ENCODE data around the gene CDH22. TPM values are rescaled to one million over a fixed set of nuclear protein-coding genes. Genes with fewer than 3 reads are reported as not detected.
A peak's percentile ranks its signal among the peaks of the same experiment; 100 is the strongest.

The CDH22 gene
- total and polyA plus RNA-seq, 4 experiments from 2014 or later, result not detected

DNA sequence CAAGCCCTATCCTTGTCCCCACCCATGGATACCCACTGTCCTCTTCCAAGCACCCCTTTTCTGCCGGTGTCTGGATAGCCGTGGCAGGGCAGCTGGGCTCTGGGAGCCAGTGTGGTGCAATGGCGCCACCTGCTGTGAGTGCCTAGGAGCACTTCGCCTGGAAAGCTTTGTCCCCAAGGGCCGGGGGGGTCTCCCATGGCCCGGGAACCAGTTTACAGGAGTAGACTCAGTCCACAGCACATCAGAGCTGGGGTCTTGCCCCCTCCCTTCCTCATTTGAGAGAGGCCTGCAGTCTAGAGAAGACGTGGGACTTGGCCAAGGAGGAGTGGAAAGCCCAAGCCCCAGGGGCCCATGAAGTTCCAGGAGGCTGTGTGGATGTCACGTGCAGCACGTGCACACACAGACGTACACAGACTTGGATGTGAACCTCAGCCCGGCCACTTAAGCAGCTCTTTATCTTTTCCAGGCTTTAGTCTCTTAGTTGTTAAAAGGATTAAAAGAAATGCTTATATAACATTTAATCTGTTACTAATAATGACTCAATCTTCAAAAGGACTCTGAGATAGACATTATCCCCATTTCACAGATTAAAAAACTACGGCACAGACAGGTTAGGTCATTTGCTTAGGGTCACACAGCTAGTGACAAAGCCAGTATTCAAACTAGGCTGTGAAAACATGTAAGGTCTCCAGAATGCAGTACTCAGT is 40.9 kb upstream of the CDH22 start:
- Mint-ChIP-seq H3K4me1 (peaks cover 15 to 37% (median 21%) of the 10 kb centered on the region in 4 donors), H3K27ac (peak overlapping the region in 5 of 7 donors; percentile 9 to 82 (median 46)), H3K36me3 (peaks cover 6 to 47% of the 10 kb centered on the region in 2 donors), H3K9me3 (no peaks in the 10 kb centered on the region), H3K27me3 (no peaks in the 10 kb centered on the region), H3K4me3 (no peak overlapping the region)
- intact Hi-C loops (cut with micrococcal nuclease), result loop anchor here (2.0 to 5.0 kb wide), 2 partner anchors 42 to 326 kb away; partner anchors contain the start of gene CDH22
- no peaks in the 10 kb centered on the region for H3K9me3 ChIP-seq (ENCODE audit: control insufficient read depth in 1 of 2, low read length in 2 of 2)
- H3K27me3 ChIP-seq (ENCODE audit: insufficient read depth, low read length), result no peaks in the 10 kb centered on the region
- no peak overlapping the region for H3K4me3 ChIP-seq (ENCODE audit: low read length in 2 of 2)
- ChIA-PET CTCF (ENCODE audit: partially characterized antibody) (interaction anchor here (0.5 to 2.3 kb wide), 20 partner anchors 9 to 1962 kb away, joined by 3 to 8 read pairs (median 4); partner anchors contain the start of gene ELMO2), POLR2A (ENCODE audit: partially characterized antibody) (interaction anchor here (1.2 to 4.3 kb wide), 6 partner anchors 8 to 217 kb away, joined by 3 to 17 read pairs (median 4); partner anchors contain the start of gene ELMO2)
- peaks cover 33% of the 10 kb centered on the region for H3K36me3 ChIP-seq (ENCODE audit: insufficient read depth, low read length)
- DNase-seq, result peak in 4 of 5 donors; percentile 30 to 42 (median 36)
- peaks cover 5% of the 10 kb centered on the region for H3K4me1 ChIP-seq (ENCODE audit: insufficient read depth, low read length)
- no peak overlapping the region for H3K27ac ChIP-seq (ENCODE audit: low read depth, low read length)

- Histone ChIP-seq H3K4me3 (ENCODE audit: low read length in 2 of 2) (no peak overlapping the region), H3K4me1 (ENCODE audit: insufficient read depth, low read length) (peaks cover 12% of the 10 kb centered on the region), H3K27me3 (ENCODE audit: insufficient read depth, low read length) (no peaks in the 10 kb centered on the region), H3K27ac (ENCODE audit: low read depth, low read length) (no peak overlapping the region), H3K36me3 (ENCODE audit: insufficient read depth, low read length) (peaks cover 30% of the 10 kb centered on the region), H3K9me3 (ENCODE audit: control insufficient read depth in 1 of 2, low read length in 2 of 2) (no peaks in the 10 kb centered on the region)
- no peak overlapping the region for H3K4me3 Mint-ChIP-seq
- ChIA-PET CTCF (ENCODE audit: partially characterized antibody) (interaction anchor here (0.9 to 2.3 kb wide), 16 partner anchors 9 to 217 kb away, joined by 3 to 8 read pairs (median 4); partner anchors contain the start of gene ELMO2), POLR2A (ENCODE audit: partially characterized antibody) (interaction anchor here (1.1 to 4.3 kb wide), 6 partner anchors 10 to 59 kb away, joined by 3 to 17 read pairs (median 4); partner anchors contain the start of gene ELMO2)
- no peaks in the 10 kb centered on the region for H3K27me3 Mint-ChIP-seq
- peak overlapping the region in 2 of 7 donors; percentile 29 to 69 for H3K27ac Mint-ChIP-seq
- no peaks in the 10 kb centered on the region for H3K9me3 Mint-ChIP-seq
- H3K4me1 Mint-ChIP-seq, result peaks cover 18 to 37% (median 26%) of the 10 kb centered on the region in 4 donors
- intact Hi-C loops (cut with micrococcal nuclease), result loop anchor here (2.0 to 5.0 kb wide), 2 partner anchors 41 to 325 kb away; partner anchors contain the start of gene CDH22
- H3K36me3 Mint-ChIP-seq, result peaks cover 6 to 40% of the 10 kb centered on the region in 2 donors
- no peak for DNase-seq
Observed at GRCh38 chr20:46347841-46348803, 39.8 kb upstream of the CDH22 start.

- Histone ChIP-seq H3K4me3 (ENCODE audit: low read length in 2 of 2) (no peak overlapping the region), H3K36me3 (ENCODE audit: insufficient read depth, low read length) (peaks cover 25% of the 10 kb centered on the region), H3K4me1 (ENCODE audit: insufficient read depth, low read length) (peaks cover 24% of the 10 kb centered on the region), H3K27me3 (ENCODE audit: insufficient read depth, low read length) (no peaks in the 10 kb centered on the region), H3K27ac (ENCODE audit: low read depth, low read length) (no peak overlapping the region), H3K9me3 (ENCODE audit: control insufficient read depth in 1 of 2, low read length in 2 of 2) (no peaks in the 10 kb centered on the region)
- DNase-seq, result no peak
- intact Hi-C loops (cut with micrococcal nuclease), result loop anchor here (5.0 kb wide), 1 partner anchor 39 kb away; the partner anchor contains the start of gene CDH22
- Mint-ChIP-seq H3K27ac (peak overlapping the region in 1 of 7 donors; percentile 93), H3K4me3 (no peak overlapping the region), H3K4me1 (peaks cover 24 to 50% (median 32%) of the 10 kb centered on the region in 4 donors), H3K9me3 (no peaks in the 10 kb centered on the region), H3K27me3 (peaks cover 2% of the 10 kb centered on the region in 2 donors), H3K36me3 (peaks cover 6 to 28% of the 10 kb centered on the region in 2 donors)
- CTCF ChIA-PET (ENCODE audit: partially characterized antibody), result interaction anchor here (1.2 to 1.5 kb wide), 2 partner anchors 185 to 322 kb away, joined by 3 read pairs; no protein-coding TSS in a partner anchor
- POLR2A ChIA-PET (ENCODE audit: partially characterized antibody), result interaction anchor here (0.8 to 4.3 kb wide), 5 partner anchors 8 to 61 kb away, joined by 3 to 17 read pairs (median 3); partner anchors contain the start of gene ELMO2
Observed at GRCh38 chr20:46346770-46347169, 38.5 kb upstream of the CDH22 start.

GRCh38 chr20:46344488-46345162 is 36.3 kb upstream of the CDH22 start:
- Mint-ChIP-seq H3K27me3 (peaks cover 6% of the 10 kb centered on the region in 2 donors), H3K36me3 (peaks cover 3 to 15% of the 10 kb centered on the region in 2 donors), H3K27ac (peak overlapping the region in 6 of 7 donors; percentile 14 to 65 (median 48)), H3K4me3 (peak overlapping the region in 3 of 8 donors; percentile 18 to 33 (median 28)), H3K9me3 (no peaks in the 10 kb centered on the region), H3K4me1 (peaks cover 24 to 51% (median 28%) of the 10 kb centered on the region in 4 donors)
- no peak for DNase-seq
- H3K4me1 ChIP-seq (ENCODE audit: insufficient read depth, low read length), result peaks cover 24% of the 10 kb centered on the region
- peaks cover 7% of the 10 kb centered on the region for H3K27me3 ChIP-seq (ENCODE audit: insufficient read depth, low read length)
- ChIA-PET CTCF (ENCODE audit: partially characterized antibody) (interaction anchor here (1.2 kb wide), 1 partner anchor 30 kb away, joined by 3 read pairs; no protein-coding TSS in a partner anchor), POLR2A (ENCODE audit: partially characterized antibody) (interaction anchor here (0.5 kb wide), 1 partner anchor 56 kb away, joined by 3 read pairs; no protein-coding TSS in a partner anchor)
- intact Hi-C loops (cut with micrococcal nuclease), result loop anchor here (5.0 kb wide), 1 partner anchor 37 kb away; the partner anchor contains the start of gene CDH22
- H3K9me3 ChIP-seq (ENCODE audit: control insufficient read depth in 1 of 2, low read length in 2 of 2), result no peaks in the 10 kb centered on the region
- no peak overlapping the region for H3K4me3 ChIP-seq (ENCODE audit: low read length in 2 of 2)
- no peak overlapping the region for H3K27ac ChIP-seq (ENCODE audit: low read depth, low read length)
- H3K36me3 ChIP-seq (ENCODE audit: insufficient read depth, low read length), result peaks cover 4% of the 10 kb centered on the region

- Histone ChIP-seq H3K27ac (ENCODE audit: low read depth, low read length) (no peak overlapping the region), H3K36me3 (ENCODE audit: insufficient read depth, low read length) (no peaks in the 10 kb centered on the region), H3K27me3 (ENCODE audit: insufficient read depth, low read length) (peaks cover 8% of the 10 kb centered on the region), H3K4me1 (ENCODE audit: insufficient read depth, low read length) (peaks cover 24% of the 10 kb centered on the region), H3K4me3 (ENCODE audit: low read length in 2 of 2) (no peak overlapping the region), H3K9me3 (ENCODE audit: control insufficient read depth in 1 of 2, low read length in 2 of 2) (no peaks in the 10 kb centered on the region)
- Mint-ChIP-seq H3K27me3 (peaks cover 9 to 12% of the 10 kb centered on the region in 2 donors), H3K4me3 (peak overlapping the region in 4 of 8 donors; percentile 3 to 85 (median 44)), H3K36me3 (peaks cover 3 to 11% of the 10 kb centered on the region in 2 donors), H3K9me3 (no peaks in the 10 kb centered on the region), H3K4me1 (peaks cover 21 to 44% (median 25%) of the 10 kb centered on the region in 4 donors), H3K27ac (no peak overlapping the region)
- intact Hi-C loops (cut with micrococcal nuclease), result no loop called here
- DNase-seq, result no peak
- ChIA-PET CTCF (ENCODE audit: partially characterized antibody) (interaction anchor here (1.2 kb wide), 1 partner anchor 29 kb away, joined by 3 read pairs; no protein-coding TSS in a partner anchor), POLR2A (ENCODE audit: partially characterized antibody) (interaction anchor here (0.5 to 2.0 kb wide), 2 partner anchors 20 to 57 kb away, joined by 3 to 10 read pairs; no protein-coding TSS in a partner anchor)
Observed at GRCh38 chr20:46343975-46344357, 35.7 kb upstream of the CDH22 start.

- Histone ChIP-seq H3K27ac (ENCODE audit: low read depth, low read length) (no peak overlapping the region), H3K4me1 (ENCODE audit: insufficient read depth, low read length) (peaks cover 20% of the 10 kb centered on the region), H3K4me3 (ENCODE audit: low read length in 2 of 2) (no peak overlapping the region), H3K9me3 (ENCODE audit: control insufficient read depth in 1 of 2, low read length in 2 of 2) (no peaks in the 10 kb centered on the region), H3K27me3 (ENCODE audit: insufficient read depth, low read length) (peaks cover 11% of the 10 kb centered on the region), H3K36me3 (ENCODE audit: insufficient read depth, low read length) (no peaks in the 10 kb centered on the region)
- Mint-ChIP-seq H3K27me3 (peaks cover 13 to 16% of the 10 kb centered on the region in 2 donors), H3K4me3 (peak overlapping the region; percentile 40 to 85 (median 71)), H3K27ac (peak overlapping the region in 5 of 7 donors; percentile 26 to 68 (median 57)), H3K4me1 (peaks cover 20 to 41% (median 24%) of the 10 kb centered on the region in 4 donors), H3K9me3 (no peaks in the 10 kb centered on the region), H3K36me3 (peaks cover 3 to 9% of the 10 kb centered on the region in 2 donors)
- no peak for DNase-seq
- POLR2A ChIA-PET (ENCODE audit: partially characterized antibody), result interaction anchor here (2.0 kb wide), 1 partner anchor 20 kb away, joined by 10 read pairs; no protein-coding TSS in a partner anchor
- CTCF ChIA-PET (ENCODE audit: partially characterized antibody), result interaction anchor here (1.2 kb wide), 1 partner anchor 29 kb away, joined by 3 read pairs; no protein-coding TSS in a partner anchor
- intact Hi-C loops (cut with micrococcal nuclease), result no loop called here
Observed at GRCh38 chr20:46343348-46343974, 35.2 kb upstream of the CDH22 start.
